Osteocyte (in vitro differentiated cells): ENCODE results near the gene ZNF276. TPM values are rescaled to one million over a fixed set of nuclear protein-coding genes. Genes with fewer than 3 reads are reported as not detected.
"Not testable (repeated sequence)": the region's sequence is repeated elsewhere in the genome, so short reads cannot be mapped to it uniquely, and the experiment has no call there.

ENCODE experiments used
- DNase-seq: peaks from one replicate; pipeline ENCODE4 v3.0.0; 2021; ENCODE audit warnings: mixed read lengths; ENCODE audit not compliant: unreplicated experiment; ENCODE audit errors: extremely low spot score
- H3K27ac Mint-ChIP-seq: one replicate; pipeline ENCODE4 v1.8.0; 2021; ENCODE audit warnings: mild to moderate bottlenecking, mixed read lengths; ENCODE audit not compliant: unreplicated experiment
- H3K27me3 Mint-ChIP-seq: one replicate; pipeline ENCODE4 v1.8.0; 2021; ENCODE audit warnings: mixed read lengths; ENCODE audit not compliant: unreplicated experiment
- H3K36me3 Mint-ChIP-seq: one replicate; pipeline ENCODE4 v1.8.0; 2021; ENCODE audit warnings: mixed read lengths; ENCODE audit not compliant: unreplicated experiment
- H3K4me1 Mint-ChIP-seq: one replicate; pipeline ENCODE4 v1.8.0; 2021; ENCODE audit warnings: mixed read lengths; ENCODE audit not compliant: unreplicated experiment
- H3K4me3 Mint-ChIP-seq: one replicate; pipeline ENCODE4 v1.8.0; 2021; ENCODE audit warnings: mild to moderate bottlenecking, moderate library complexity, mixed read lengths; ENCODE audit not compliant: unreplicated experiment
- H3K9me3 Mint-ChIP-seq: one replicate; pipeline ENCODE4 v1.8.0; 2021; ENCODE audit warnings: mixed read lengths; ENCODE audit not compliant: unreplicated experiment
- CTCF ChIP-seq: fragments of 200-600 bp; sonication (generic); IDR thresholded peaks from 2 replicates; pipeline ENCODE4 v1.5.0; 2021; ENCODE audit warnings: antibody characterized with exemption, mild to moderate bottlenecking, moderate library complexity
- total RNA-seq: library from RNA; stranded (reverse); gene quantifications from 2 replicates; pipeline ENCODE4 v1.2.1, GENCODE V29; 2021

Gene ZNF276
- total RNA-seq, 1 donor from 2014 or later, result 21.3 TPM

GRCh38 chr16:89686520-89687091 is 34.7 kb upstream of the ZNF276 start, which contains the start of gene CDK10:
CDK10 (plus strand) TSS chr16:89686689; CDS start chr16:89686711, 22 bp downstream.
- no peaks in the 10 kb centered on the region for H3K27me3 Mint-ChIP-seq
- TF ChIP-seq CTCF, result no peak
- DNase-seq, result peak; percentile 98
- H3K4me3 Mint-ChIP-seq, result peak within 1 kb of the TSS; percentile 90
- no peaks in the 10 kb centered on the region for H3K9me3 Mint-ChIP-seq
- peaks cover 14% of the 10 kb centered on the region for H3K4me1 Mint-ChIP-seq
- peak within 1 kb of the TSS; percentile 93 for H3K27ac Mint-ChIP-seq
- H3K36me3 Mint-ChIP-seq, result peaks cover 20% of the 10 kb centered on the region

GRCh38 chr16:89687092-89687940 is 34.0 kb upstream of the ZNF276 start:
- H3K27ac Mint-ChIP-seq, result peak overlapping the region; percentile 93
- H3K27me3 Mint-ChIP-seq, result no peaks in the 10 kb centered on the region
- H3K4me3 Mint-ChIP-seq, result peak overlapping the region; percentile 90
- H3K36me3 Mint-ChIP-seq, result peaks cover 20% of the 10 kb centered on the region
- DNase-seq, result no peak
- no peak for TF ChIP-seq CTCF
- H3K9me3 Mint-ChIP-seq, result no peaks in the 10 kb centered on the region
- H3K4me1 Mint-ChIP-seq, result peaks cover 14% of the 10 kb centered on the region

- Mint-ChIP-seq H3K9me3 (no peaks in the 10 kb centered on the region), H3K27ac (no peak overlapping the region), H3K4me1 (peaks cover 14% of the 10 kb centered on the region), H3K27me3 (no peaks in the 10 kb centered on the region), H3K36me3 (peaks cover 23% of the 10 kb centered on the region), H3K4me3 (peak overlapping the region; percentile 26)
- DNase-seq, result no peak
- TF ChIP-seq CTCF, result no peak
These were observed 32.9 kb upstream of the ZNF276 start for GRCh38 chr16:89688395-89688794.

DNA sequence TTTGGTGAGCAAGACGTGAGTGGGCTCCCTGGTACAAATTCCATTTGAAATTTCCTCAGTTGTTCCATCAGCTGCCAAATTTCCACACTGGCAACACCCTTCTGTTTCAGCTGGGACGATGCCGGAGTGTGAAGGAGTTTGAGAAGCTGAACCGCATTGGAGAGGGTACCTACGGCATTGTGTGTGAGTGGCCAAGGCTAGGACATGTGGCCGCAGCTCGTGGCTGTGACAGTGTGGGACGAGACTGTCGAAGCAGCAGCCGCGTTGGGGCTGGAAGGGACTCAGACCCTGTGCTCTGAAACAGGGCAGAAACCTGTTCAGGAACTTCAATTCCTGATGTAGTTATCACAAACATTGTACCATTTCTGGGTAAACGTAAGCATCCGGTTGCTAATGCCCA is 32.2 kb upstream of the ZNF276 start:
- peaks cover 14% of the 10 kb centered on the region for H3K4me1 Mint-ChIP-seq
- no peak overlapping the region for H3K27ac Mint-ChIP-seq
- no peak overlapping the region for H3K4me3 Mint-ChIP-seq
- no peaks in the 10 kb centered on the region for H3K27me3 Mint-ChIP-seq
- H3K9me3 Mint-ChIP-seq, result no peaks in the 10 kb centered on the region
- peaks cover 27% of the 10 kb centered on the region for H3K36me3 Mint-ChIP-seq
- no peak for TF ChIP-seq CTCF
- DNase-seq, result no peak

DNA sequence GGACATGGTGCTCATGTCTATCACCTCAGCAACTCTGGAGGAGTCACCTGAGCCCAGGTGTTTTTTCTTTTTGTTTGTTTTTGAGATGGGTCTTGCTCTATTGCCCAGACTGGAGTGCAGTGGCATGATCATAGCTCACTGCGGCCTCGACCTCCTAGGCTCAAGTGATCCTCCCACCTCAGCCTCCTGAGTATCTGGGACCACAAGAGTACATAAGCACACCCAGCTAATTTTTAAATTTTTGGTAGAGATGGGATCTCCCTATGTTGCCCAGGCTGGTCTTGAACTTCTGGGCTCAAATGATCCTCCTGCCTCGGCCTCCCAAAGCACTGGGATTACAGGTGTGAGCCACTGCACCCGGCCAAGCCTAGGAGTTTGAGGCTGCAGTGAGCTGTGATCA is 31.7 kb upstream of the ZNF276 start:
- H3K9me3 Mint-ChIP-seq, H3K4me3 Mint-ChIP-seq, H3K27me3 Mint-ChIP-seq: not testable (repeated sequence)

More for the DNA sequence above, 31.7 kb upstream of the ZNF276 start:
- not testable (repeated sequence) for DNase-seq, H3K27ac Mint-ChIP-seq
- H3K36me3 Mint-ChIP-seq, result peaks cover 23% of the 10 kb centered on the region
- peaks cover 14% of the 10 kb centered on the region for H3K4me1 Mint-ChIP-seq
